SU-DHL-6 (cell line): Measurements from ENCODE around the gene RBMS3.

Experiments
- H2AFZ ChIP-seq: fragments of 200-600 bp; sonication (generic); 2 replicates; pipeline ENCODE4 v1.6.1; 2014; ENCODE audit warnings: low read depth, mild to moderate bottlenecking, moderate library complexity, mixed read lengths, antibody characterized with exemption, low read length; ENCODE audit not compliant: severe bottlenecking
- H3F3A ChIP-seq: fragments of 200-600 bp; shearing (Covaris generic); 2 replicates; pipeline ENCODE4 v1.6.0; 2016; ENCODE audit warnings: antibody characterized with exemption, mild to moderate bottlenecking; ENCODE audit not compliant: insufficient read depth
- H3K27ac ChIP-seq: fragments of 200-600 bp; sonication (generic); 2 replicates; pipeline ENCODE4 v1.5.1; 2016; ENCODE audit warnings: low read depth, mild to moderate bottlenecking, low read length, moderate library complexity, mixed read lengths
- H3K27me3 ChIP-seq: fragments of 200-600 bp; sonication (generic), shearing (Covaris generic); 2 replicates; pipeline ENCODE4 v1.6.0; 2014; ENCODE audit warnings: mild to moderate bottlenecking, low read length
- H3K36me3 ChIP-seq: fragments of 200-600 bp; sonication (generic); 2 replicates; pipeline ENCODE4 v1.6.1; 2014; ENCODE audit warnings: mild to moderate bottlenecking, low read length, mixed read lengths
- H3K4me2 ChIP-seq: fragments of 300-600, 200-600 bp; shearing (Covaris generic), sonication (generic); 2 replicates; pipeline ENCODE4 v1.6.0; 2014; ENCODE audit warnings: low read length, low read depth, mild to moderate bottlenecking; ENCODE audit not compliant: poor library complexity, severe bottlenecking
- H3K4me3 ChIP-seq: fragments of 200-600 bp; sonication (generic); 2 replicates; pipeline ENCODE4 v1.5.1; 2014; ENCODE audit warnings: antibody characterized with exemption, low read length, mild to moderate bottlenecking, mixed read lengths; ENCODE audit not compliant: insufficient read depth, poor library complexity, severe bottlenecking
- H3K79me2 ChIP-seq: fragments of 200-600 bp; sonication (generic); 2 replicates; pipeline ENCODE4 v1.6.1; 2014; ENCODE audit warnings: mild to moderate bottlenecking, low read length, moderate library complexity; ENCODE audit not compliant: insufficient read depth
- H3K9ac ChIP-seq: fragments of 200-600 bp; sonication (generic); 2 replicates; pipeline ENCODE4 v1.7.0; 2014; ENCODE audit warnings: mild to moderate bottlenecking, low read length
- H3K9me2 ChIP-seq: fragments of 200-600 bp; sonication (generic); replicated peaks from 2 replicates; pipeline ENCODE4 v1.6.1; 2014; ENCODE audit warnings: low read length; ENCODE audit not compliant: insufficient read depth
- H3K9me3 ChIP-seq: fragments of 200-600 bp; sonication (generic); 2 replicates; pipeline ENCODE4 v1.6.1; 2014; ENCODE audit warnings: low read length, mixed read lengths; ENCODE audit not compliant: insufficient read depth
- H4K20me1 ChIP-seq: fragments of 200-600 bp; sonication (generic); 2 replicates; pipeline ENCODE4 v1.6.1; 2014; ENCODE audit warnings: low read depth, mild to moderate bottlenecking, antibody characterized with exemption, low read length, moderate library complexity, mixed read lengths
- CTCF ChIP-seq: fragments of 200-600 bp; sonication (generic); IDR thresholded peaks from one replicate; pipeline ENCODE4 v1.5.1; 2017; ENCODE audit warnings: antibody characterized with exemption, mild to moderate bottlenecking, low read length, moderate library complexity; ENCODE audit not compliant: insufficient read depth, poor library complexity, severe bottlenecking
- EZH2phosphoT487 ChIP-seq: fragments of 200-600 bp; sonication (generic), shearing (Covaris generic); conservative IDR thresholded peaks from 2 replicates; pipeline ENCODE4 v1.6.1; 2018; ENCODE audit warnings: mild to moderate bottlenecking, antibody characterized with exemption, low read length, moderate library complexity, mixed read lengths

Gene RBMS3

DNA sequence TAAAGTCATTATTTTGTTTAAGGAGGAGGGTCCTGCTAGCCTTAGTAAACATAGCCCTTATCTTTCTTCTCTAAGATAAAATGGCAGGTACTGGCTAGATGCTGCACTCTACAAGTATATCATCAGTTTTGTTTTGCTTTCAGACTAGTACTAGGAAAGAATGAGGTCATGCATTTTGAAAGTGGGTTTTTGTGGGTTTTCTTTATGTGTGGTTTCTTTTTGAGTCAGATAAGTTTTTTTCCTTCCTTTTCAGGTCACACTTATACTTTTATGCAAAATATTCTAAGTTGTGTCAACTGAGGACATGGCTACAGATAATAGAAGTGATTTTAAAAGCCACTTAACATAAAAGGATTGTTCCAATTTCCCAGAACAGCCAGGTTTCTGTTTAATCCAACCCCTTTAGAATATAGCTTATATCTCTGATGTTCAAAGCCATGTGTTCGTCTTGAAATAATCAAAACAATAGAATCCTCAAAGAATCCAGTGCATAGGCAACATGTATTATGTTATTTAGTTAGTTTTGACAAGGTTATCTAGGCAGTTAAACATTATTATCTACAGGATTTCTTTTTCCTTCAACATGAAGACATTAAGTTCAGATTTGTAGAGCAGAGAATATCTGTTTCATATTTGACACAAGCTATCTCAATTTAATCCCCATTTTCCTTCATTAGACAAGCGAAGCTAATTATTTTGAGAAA is 406.2 kb downstream of the RBMS3 start:
- Histone ChIP-seq H3F3A (no peaks in the 10 kb centered on the region), H3K27ac (no peak overlapping the region), H3K4me3 (no peak overlapping the region), H3K9me3 (no peaks in the 10 kb centered on the region), H2AFZ (no peak overlapping the region), H3K9ac (no peak overlapping the region), H3K79me2 (no peaks in the 10 kb centered on the region), H3K27me3 (no peaks in the 10 kb centered on the region), H3K4me2 (no peak overlapping the region), H3K36me3 (no peaks in the 10 kb centered on the region), H4K20me1 (no peaks in the 10 kb centered on the region), H3K9me2 (no peaks in the 10 kb centered on the region)
- TF ChIP-seq CTCF (no peak), EZH2phosphoT487 (no peak)

- H3F3A ChIP-seq, result no peaks in the 10 kb centered on the region
- no peak overlapping the region for H3K9ac ChIP-seq
- H3K36me3 ChIP-seq, result no peaks in the 10 kb centered on the region
- H4K20me1 ChIP-seq, result no peaks in the 10 kb centered on the region
- no peaks in the 10 kb centered on the region for H3K79me2 ChIP-seq
- H3K4me2 ChIP-seq, result no peak overlapping the region
- no peaks in the 10 kb centered on the region for H3K9me3 ChIP-seq
- no peaks in the 10 kb centered on the region for H3K27me3 ChIP-seq
- no peak overlapping the region for H2AFZ ChIP-seq
- H3K4me3 ChIP-seq, result no peak overlapping the region
- no peaks in the 10 kb centered on the region for H3K9me2 ChIP-seq
- no peak for TF ChIP-seq EZH2phosphoT487
- no peak for TF ChIP-seq CTCF
- H3K27ac ChIP-seq, result no peak overlapping the region
Observed at GRCh38 chr3:29690686-29691353, 409.9 kb downstream of the RBMS3 start.

GRCh38 chr3:29693863-29694262 is 413.0 kb downstream of the RBMS3 start:
- no peak overlapping the region for H3K27ac ChIP-seq

More at GRCh38 chr3:29693863-29694262, 413.0 kb downstream of the RBMS3 start:
- Histone ChIP-seq H3K9me3 (no peaks in the 10 kb centered on the region), H3K27me3 (no peaks in the 10 kb centered on the region), H4K20me1 (no peaks in the 10 kb centered on the region), H2AFZ (no peak overlapping the region), H3F3A (no peaks in the 10 kb centered on the region), H3K4me2 (no peak overlapping the region), H3K79me2 (no peaks in the 10 kb centered on the region), H3K4me3 (no peak overlapping the region), H3K36me3 (no peaks in the 10 kb centered on the region), H3K9me2 (no peaks in the 10 kb centered on the region), H3K9ac (no peak overlapping the region)
- TF ChIP-seq CTCF, result no peak
- TF ChIP-seq EZH2phosphoT487, result no peak
